ENCODE measurements around the gene YBEY.

The YBEY gene

GRCh38 chr21:46264690-46265144 is 21.4 kb upstream of the YBEY start:
- TF ChIP-seq CTCF (IDR thresholded peaks at IDR 0.05) (no peak), ZFX (IDR thresholded peaks at IDR 0.05; ENCODE audit: borderline replicate concordance) (no peak)
- no peak overlapping the region for H3K27ac ChIP-seq

- no peak for TF ChIP-seq CTCF (IDR thresholded peaks at IDR 0.05)
- TF ChIP-seq ZFX (IDR thresholded peaks at IDR 0.05; ENCODE audit: borderline replicate concordance): no peak
- H3K27ac ChIP-seq: no peak overlapping the region
Measured at GRCh38 chr21:46265736-46266525, 20.2 kb upstream of the YBEY start.

GRCh38 chr21:46266946-46267345 is 19.2 kb upstream of the YBEY start:
- TF ChIP-seq ZFX (IDR thresholded peaks at IDR 0.05; ENCODE audit: borderline replicate concordance) (no peak), CTCF (IDR thresholded peaks at IDR 0.05) (no peak)
- no peak overlapping the region for H3K27ac ChIP-seq

- TF ChIP-seq ZFX (IDR thresholded peaks at IDR 0.05; ENCODE audit: borderline replicate concordance) (no peak), CTCF (IDR thresholded peaks at IDR 0.05) (no peak)
Measured at GRCh38 chr21:46268371-46268770, 17.8 kb upstream of the YBEY start.

GRCh38 chr21:46269466-46269865 is 16.7 kb upstream of the YBEY start:
- TF ChIP-seq ZFX (IDR thresholded peaks at IDR 0.05; ENCODE audit: borderline replicate concordance) (no peak), CTCF (IDR thresholded peaks at IDR 0.05) (no peak)
- no peak overlapping the region for H3K27ac ChIP-seq

More at GRCh38 chr21:46268371-46268770, 17.8 kb upstream of the YBEY start:
- no peak overlapping the region for H3K27ac ChIP-seq

- no peak for TF ChIP-seq ZFX (IDR thresholded peaks at IDR 0.05; ENCODE audit: borderline replicate concordance)
- no peak overlapping the region for H3K27ac ChIP-seq
Measured at GRCh38 chr21:46273341-46273740, 12.8 kb upstream of the YBEY start.

- TF ChIP-seq CTCF (IDR thresholded peaks at IDR 0.05) (no peak), ZFX (IDR thresholded peaks at IDR 0.05; ENCODE audit: borderline replicate concordance) (no peak)
Measured at GRCh38 chr21:46274797-46275390, 11.2 kb upstream of the YBEY start.

More at GRCh38 chr21:46274797-46275390, 11.2 kb upstream of the YBEY start:
- H3K27ac ChIP-seq: no peak overlapping the region
